ENCODE data around the gene SSX3. TPM values are rescaled to one million over a fixed set of nuclear protein-coding genes. Genes with fewer than 3 reads are reported as not detected.
A peak's percentile ranks its signal among the peaks of the same experiment; 100 is the strongest.
"Not testable (repeated sequence)": the region's sequence is repeated elsewhere in the genome, so short reads cannot be mapped to it uniquely, and the experiment has no call there.

Gene SSX3
- total and polyA plus RNA-seq, 9 of the 15 experiments (the other 6 are each of a cell fraction or from before 2014, with no cell fraction given), result 3.5 to 100 (median 55.2) TPM

- TF ChIP-seq, protein P1, sequence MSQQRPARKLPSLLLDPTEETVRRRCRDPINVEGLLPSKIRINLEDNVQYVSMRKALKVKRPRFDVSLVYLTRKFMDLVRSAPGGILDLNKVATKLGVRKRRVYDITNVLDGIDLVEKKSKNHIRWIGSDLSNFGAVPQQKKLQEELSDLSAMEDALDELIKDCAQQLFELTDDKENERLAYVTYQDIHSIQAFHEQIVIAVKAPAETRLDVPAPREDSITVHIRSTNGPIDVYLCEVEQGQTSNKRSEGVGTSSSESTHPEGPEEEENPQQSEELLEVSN (IDR thresholded peaks at IDR 0.05; ENCODE audit: borderline replicate concordance in 1 of 2, extremely low read depth in 1 of 2, insufficient read depth in 1 of 2, insufficient read length in 1 of 2, low read depth in 1 of 2, low read length in 1 of 2, poor library complexity in 1 of 2, severe bottlenecking in 1 of 2), result peak in 1 of 2 experiments; percentile 41
- TF ChIP-seq GABPA (tag; conservative IDR thresholded peaks at IDR 0.05; ENCODE audit: low read depth), result peak; percentile 47
- peak; percentile 58 for TF ChIP-seq POLR2H (tag; IDR thresholded peaks at IDR 0.05; ENCODE audit: low read depth)
- TF ChIP-seq FOS (IDR thresholded peaks at IDR 0.05; ENCODE audit: extremely low read depth, insufficient read length), result peak; percentile 64
Observed at GRCh38 chrX:48356315-48357094, at the start of gene SSX3 (continued).

GRCh38 chrX:48397825-48398224 lies 41.3 kb upstream of the SSX3 start:
- H3K36me3 ChIP-seq (ENCODE audit: control insufficient read depth, insufficient read depth, low read length); H3K9me1 ChIP-seq (ENCODE audit: control insufficient read depth, insufficient read depth, low read length); H3K27me3 ChIP-seq (ENCODE audit: control insufficient read depth in 2 of 2, insufficient read depth in 2 of 2, low read length in 2 of 2); in situ Hi-C loops (cut with MboI); H3K4me2 ChIP-seq (ENCODE audit: insufficient read depth, low read length); CTCF ChIA-PET (ENCODE audit: low intra/inter-chr PET ratio); H3K27ac ChIP-seq (ENCODE audit: extremely low read depth, low read depth, low read length); H2AFZ ChIP-seq (ENCODE audit: low read depth, low read length); intact Hi-C loops (cut with micrococcal nuclease); H3K9ac ChIP-seq (ENCODE audit: insufficient read depth in 1 of 2, low read depth in 2 of 2, low read length in 2 of 2); H3K4me3 ChIP-seq; H3K79me2 ChIP-seq (ENCODE audit: control insufficient read depth, insufficient read depth, low read length); BruUV-seq (replicated peaks); ATAC-seq; H3K9me3 ChIP-seq (replicated peaks; ENCODE audit: control insufficient read depth, insufficient read depth, low read depth, low read length); FAIRE-seq; H3K4me1 ChIP-seq (replicated peaks in 1 of 2; ENCODE audit: control insufficient read depth in 2 of 2, insufficient read depth in 2 of 2, low read length in 2 of 2); POLR2A ChIA-PET; H4K20me1 ChIP-seq (replicated peaks; ENCODE audit: control insufficient read depth, insufficient read depth, low read length); TF ChIP-seq ATF3 (CRISPR knock-in tag; conservative IDR thresholded peaks at IDR 0.05): not testable (repeated sequence)
- WGBS (ENCODE audit: insufficient coverage, low coverage, missing lambda C conversion rate), result no CpG with 5 or more reads among the region's 1 CpG
- peak in 1 of 4 experiments; percentile 0 for DNase-seq (ENCODE audit: extremely low read depth in 1 of 4, low spot score in 3 of 4)
- TF ChIP-seq ATF3 (IDR thresholded peaks at IDR 0.05), result peak; percentile 72

All from K562 (cell line).